MM.1S (cell line): ENCODE results near the gene ARL5C.

ENCODE experiments used
- DNase-seq: peaks from one replicate; pipeline ENCODE4 v3.0.0-alpha.2; 2015
- H2AFZ ChIP-seq: fragments of 300-600 bp; sonication (generic); 2 replicates; pipeline ENCODE4 v1.6.0; 2016; ENCODE audit warnings: antibody characterized with exemption, low read length
- H3F3A ChIP-seq: fragments of 300-600 bp; sonication (generic); 2 replicates; pipeline ENCODE4 v1.6.1; 2016; ENCODE audit warnings: mild to moderate bottlenecking, antibody characterized with exemption, low read length, moderate library complexity, mixed read lengths; ENCODE audit not compliant: insufficient read depth
- H3K27ac ChIP-seq: fragments of 300-600 bp; sonication (generic); 2 replicates; pipeline ENCODE4 v1.5.1; 2016; ENCODE audit warnings: mild to moderate bottlenecking, low read length
- H3K27me3 ChIP-seq: fragments of 300-600 bp; sonication (generic); replicated peaks from 2 replicates; pipeline ENCODE4 v1.6.0; 2016; ENCODE audit warnings: low read length; ENCODE audit not compliant: insufficient read depth
- H3K36me3 ChIP-seq: fragments of 300-600 bp; sonication (generic); replicated peaks from 2 replicates; pipeline ENCODE4 v1.6.1; 2016; ENCODE audit warnings: mild to moderate bottlenecking, low read length, mixed read lengths; ENCODE audit not compliant: insufficient read depth
- H3K4me1 ChIP-seq: fragments of 300-600 bp; sonication (generic); 2 replicates; pipeline ENCODE4 v1.6.1; 2016; ENCODE audit warnings: low read length, mixed read lengths
- H3K4me2 ChIP-seq: fragments of 300-600 bp; sonication (generic); 2 replicates; pipeline ENCODE4 v1.6.0; 2016; ENCODE audit warnings: low read depth, low read length
- H3K4me3 ChIP-seq: fragments of 300-600 bp; sonication (generic); 2 replicates; pipeline ENCODE4 v1.5.1; 2016; ENCODE audit warnings: low read length, mixed read lengths
- H3K79me2 ChIP-seq: fragments of 300-600 bp; sonication (generic); 2 replicates; pipeline ENCODE4 v1.6.1; 2016; ENCODE audit warnings: mixed run types, low read length, mixed read lengths
- H3K9ac ChIP-seq: fragments of 300-600 bp; sonication (generic); 2 replicates; pipeline ENCODE4 v1.6.1; 2016; ENCODE audit warnings: low read length, mixed read lengths
- H3K9me2 ChIP-seq: fragments of 300-600 bp; sonication (generic); replicated peaks from 2 replicates; pipeline ENCODE4 v1.6.1; 2016; ENCODE audit warnings: mild to moderate bottlenecking, low read length, mixed read lengths; ENCODE audit not compliant: insufficient read depth
- H3K9me3 ChIP-seq: fragments of 300-600 bp; sonication (generic); replicated peaks from 2 replicates; pipeline ENCODE4 v1.6.1; 2016; ENCODE audit warnings: mild to moderate bottlenecking, low read length, mixed read lengths; ENCODE audit not compliant: insufficient read depth
- H4K20me1 ChIP-seq: fragments of 300-600 bp; sonication (generic); 2 replicates; pipeline ENCODE4 v1.6.1; 2016; ENCODE audit warnings: mild to moderate bottlenecking, low read length, moderate library complexity, mixed read lengths; ENCODE audit not compliant: insufficient read depth
- EZH2 ChIP-seq: fragments of 300-600 bp; sonication (generic); optimal IDR thresholded peaks from 2 replicates; pipeline ENCODE3; 2017; ENCODE audit warnings: low read depth, mild to moderate bottlenecking, antibody characterized with exemption, low read length, mixed read lengths
- EZH2phosphoT487 ChIP-seq: fragments of 300-600 bp; sonication (generic); IDR thresholded peaks from 2 replicates; pipeline ENCODE4 v1.6.1; 2018; ENCODE audit warnings: antibody characterized with exemption, low read length
- TF ChIP-seq, protein P1 (sequence below): fragments of 300-600 bp; sonication (generic); IDR thresholded peaks from 2 replicates; pipeline ENCODE4 v1.5.1; 2016; ENCODE audit warnings: antibody characterized with exemption, low read length, mixed read lengths

ARL5C gene

GRCh38 chr17:39173080-39173479 is 7.1 kb upstream of the ARL5C start:
- no peak overlapping the region for H3K4me2 ChIP-seq
- H3K27ac ChIP-seq, result no peak overlapping the region
- TF ChIP-seq, protein P1, sequence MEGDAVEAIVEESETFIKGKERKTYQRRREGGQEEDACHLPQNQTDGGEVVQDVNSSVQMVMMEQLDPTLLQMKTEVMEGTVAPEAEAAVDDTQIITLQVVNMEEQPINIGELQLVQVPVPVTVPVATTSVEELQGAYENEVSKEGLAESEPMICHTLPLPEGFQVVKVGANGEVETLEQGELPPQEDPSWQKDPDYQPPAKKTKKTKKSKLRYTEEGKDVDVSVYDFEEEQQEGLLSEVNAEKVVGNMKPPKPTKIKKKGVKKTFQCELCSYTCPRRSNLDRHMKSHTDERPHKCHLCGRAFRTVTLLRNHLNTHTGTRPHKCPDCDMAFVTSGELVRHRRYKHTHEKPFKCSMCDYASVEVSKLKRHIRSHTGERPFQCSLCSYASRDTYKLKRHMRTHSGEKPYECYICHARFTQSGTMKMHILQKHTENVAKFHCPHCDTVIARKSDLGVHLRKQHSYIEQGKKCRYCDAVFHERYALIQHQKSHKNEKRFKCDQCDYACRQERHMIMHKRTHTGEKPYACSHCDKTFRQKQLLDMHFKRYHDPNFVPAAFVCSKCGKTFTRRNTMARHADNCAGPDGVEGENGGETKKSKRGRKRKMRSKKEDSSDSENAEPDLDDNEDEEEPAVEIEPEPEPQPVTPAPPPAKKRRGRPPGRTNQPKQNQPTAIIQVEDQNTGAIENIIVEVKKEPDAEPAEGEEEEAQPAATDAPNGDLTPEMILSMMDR, result no peak
- TF ChIP-seq EZH2phosphoT487 (no peak), EZH2 (no peak)
- no peak overlapping the region for H3K9ac ChIP-seq
- no peaks in the 10 kb centered on the region for H3K79me2 ChIP-seq
- peaks cover 6% of the 10 kb centered on the region; the same call in 1 of the 2 replicates for H3F3A ChIP-seq
- peaks cover 13% of the 10 kb centered on the region for H3K4me1 ChIP-seq
- no peaks in the 10 kb centered on the region for H3K9me2 ChIP-seq
- no peak overlapping the region for H3K4me3 ChIP-seq
- no peaks in the 10 kb centered on the region for H4K20me1 ChIP-seq
- no peak for DNase-seq
- no peaks in the 10 kb centered on the region for H3K27me3 ChIP-seq
- H3K9me3 ChIP-seq, result no peaks in the 10 kb centered on the region
- no peak overlapping the region for H2AFZ ChIP-seq
- no peaks in the 10 kb centered on the region for H3K36me3 ChIP-seq

- Histone ChIP-seq H3K79me2 (no peaks in the 10 kb centered on the region), H3K27ac (no peak overlapping the region), H3K9ac (no peak overlapping the region), H3K4me1 (peaks cover 22% of the 10 kb centered on the region), H2AFZ (no peak overlapping the region), H3K27me3 (no peaks in the 10 kb centered on the region), H4K20me1 (no peaks in the 10 kb centered on the region), H3K9me2 (no peaks in the 10 kb centered on the region), H3K36me3 (no peaks in the 10 kb centered on the region), H3K4me2 (no peak overlapping the region), H3K4me3 (no peak overlapping the region), H3F3A (peaks cover 16% of the 10 kb centered on the region), H3K9me3 (no peaks in the 10 kb centered on the region)
- no peak for DNase-seq
- no peak for TF ChIP-seq EZH2phosphoT487
- TF ChIP-seq EZH2, result no peak
These were observed 6.0 kb upstream of the ARL5C start for GRCh38 chr17:39171933-39172332.

- no peaks in the 10 kb centered on the region for H4K20me1 ChIP-seq
- no peaks in the 10 kb centered on the region for H3K36me3 ChIP-seq
- H3K27me3 ChIP-seq, result no peaks in the 10 kb centered on the region
These were observed 4.6 kb upstream of the ARL5C start for GRCh38 chr17:39170558-39170957.

DNA sequence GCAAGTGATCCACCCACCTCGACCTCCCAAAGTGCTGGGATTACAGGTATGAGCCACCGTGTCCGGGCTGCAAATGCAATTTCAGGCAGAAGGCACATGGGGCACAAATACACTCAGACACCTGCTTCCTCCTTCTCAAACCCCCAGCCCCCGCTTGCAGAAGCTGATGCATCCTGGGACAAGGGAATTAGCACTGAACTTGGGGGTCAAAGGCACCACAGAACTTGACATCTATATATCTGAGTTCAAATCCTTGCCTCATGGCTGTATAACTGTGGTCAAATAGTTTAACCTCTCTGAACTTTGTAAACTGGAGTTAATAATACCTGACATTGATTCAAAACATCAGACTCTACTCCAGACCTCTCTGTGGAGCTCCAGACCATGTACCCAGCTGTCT is 4.1 kb upstream of the ARL5C start:
- Histone ChIP-seq H3K9ac (no peak overlapping the region), H3K4me1 (peaks cover 24% of the 10 kb centered on the region), H3K9me3 (no peaks in the 10 kb centered on the region), H3K4me3 (no peak overlapping the region), H4K20me1 (no peaks in the 10 kb centered on the region), H3F3A (peaks cover 20% of the 10 kb centered on the region), H3K27ac (no peak overlapping the region), H3K4me2 (no peak overlapping the region), H3K36me3 (no peaks in the 10 kb centered on the region), H3K79me2 (no peaks in the 10 kb centered on the region), H3K27me3 (no peaks in the 10 kb centered on the region), H3K9me2 (no peaks in the 10 kb centered on the region), H2AFZ (no peak overlapping the region)
- TF ChIP-seq EZH2phosphoT487 (no peak), EZH2 (no peak)
- TF ChIP-seq, protein P1, result no peak
- no peak for DNase-seq

More at GRCh38 chr17:39170558-39170957, 4.6 kb upstream of the ARL5C start:
- TF ChIP-seq EZH2 (no peak), EZH2phosphoT487 (no peak)
- DNase-seq, result no peak
- Histone ChIP-seq H3K4me1 (peaks cover 24% of the 10 kb centered on the region), H3K4me3 (no peak overlapping the region), H3K9ac (no peak overlapping the region), H3K79me2 (no peaks in the 10 kb centered on the region), H3K27ac (no peak overlapping the region), H2AFZ (no peak overlapping the region), H3F3A (peaks cover 20% of the 10 kb centered on the region), H3K9me2 (no peaks in the 10 kb centered on the region), H3K9me3 (no peaks in the 10 kb centered on the region), H3K4me2 (no peak overlapping the region)
